Endothelial cell of umbilical vein (primary cell): ENCODE results near the gene CNTN5.

Experiments
- CTCF ChIP-seq, 2 donors: IDR thresholded peaks; 1 replicate in 1 of 2; 2 replicates in 1 of 2; pipeline ENCODE4 v1.5.1; 2011; ENCODE audit warnings: low read length in 2 of 2, mild to moderate bottlenecking in 2 of 2, moderate library complexity in 2 of 2, control low read depth in 1 of 2, inconsistent platforms in 1 of 2, low read depth in 1 of 2; ENCODE audit not compliant: insufficient read depth in 1 of 2; ENCODE audit errors: extremely low read depth in 1 of 2
- EZH2 ChIP-seq: IDR thresholded peaks from 2 replicates; pipeline ENCODE4 v1.6.1; 2012; ENCODE audit warnings: borderline replicate concordance, low read depth, mild to moderate bottlenecking, moderate library complexity, low read length, inconsistent platforms; ENCODE audit not compliant: severe bottlenecking
- FOS ChIP-seq: IDR thresholded peaks from 2 replicates; pipeline ENCODE4 v1.6.1; 2011; ENCODE audit warnings: mild to moderate bottlenecking, low read length, moderate library complexity, borderline replicate concordance; ENCODE audit not compliant: insufficient read depth
- GATA2 ChIP-seq: IDR thresholded peaks from 2 replicates; pipeline ENCODE4 v1.7.0; 2011; ENCODE audit warnings: low read depth, mild to moderate bottlenecking, moderate library complexity, mixed read lengths, low read length; ENCODE audit not compliant: insufficient read length, insufficient read depth
- JUN ChIP-seq: IDR thresholded peaks from 2 replicates; pipeline ENCODE4 v1.6.1; 2011; ENCODE audit warnings: borderline replicate concordance, low read depth; ENCODE audit not compliant: insufficient read length, insufficient read depth
- MAX ChIP-seq: IDR thresholded peaks from 2 replicates; pipeline ENCODE4 v1.6.1; 2011; ENCODE audit not compliant: insufficient read depth, insufficient read length
- POLR2A ChIP-seq: IDR thresholded peaks from 2 replicates; pipeline ENCODE4 v1.6.1; 2012; ENCODE audit warnings: low read depth, mild to moderate bottlenecking, control low read depth, low read length
- POLR2AphosphoS5 ChIP-seq: IDR thresholded peaks from 2 replicates; pipeline ENCODE4 v1.6.1; 2012; ENCODE audit warnings: low read depth, mild to moderate bottlenecking, control low read depth, low read length, moderate library complexity; ENCODE audit not compliant: insufficient read depth

GRCh38 chr11:100105982-100106358 is 1085.2 kb downstream of the CNTN5 start:
- TF ChIP-seq CTCF (IDR thresholded peaks at IDR 0.05; ENCODE audit: extremely low read depth in 1 of 2, insufficient read depth in 1 of 2, low read depth in 1 of 2, low read length in 2 of 2) (no peak), EZH2 (no peak), POLR2A (no peak), POLR2AphosphoS5 (no peak), JUN (no peak), MAX (no peak), GATA2 (no peak), FOS (no peak)
